Memory B cell (primary cell): ENCODE data around the gene PAX8.
"Not testable (repeated sequence)": the region's sequence is repeated elsewhere in the genome, so short reads cannot be mapped to it uniquely, and the experiment has no call there.

Experiments
- ATAC-seq: fragments of 150-1000 bp; cut with Tn5 transposase; 2 replicates; pipeline ENCODE4 v1.10.0; 2021; ENCODE audit warnings: low read depth, mild to moderate bottlenecking, moderate library complexity
- DNase-seq, 2 donors: peaks; one replicate each; pipeline ENCODE4 v3.0.0; 2022; ENCODE audit warnings: low spot score in 2 of 2
- H3K27ac Mint-ChIP-seq: one replicate; pipeline ENCODE4 v1.8.0; 2022; ENCODE audit warnings: mild to moderate bottlenecking, moderate library complexity, mixed read lengths
- H3K27me3 Mint-ChIP-seq: one replicate; pipeline ENCODE4 v1.8.0; 2022; ENCODE audit warnings: mixed read lengths
- H3K36me3 Mint-ChIP-seq: one replicate; pipeline ENCODE4 v1.8.0; 2022; ENCODE audit warnings: mild to moderate bottlenecking, mixed read lengths
- H3K4me1 Mint-ChIP-seq: one replicate; pipeline ENCODE4 v1.8.0; 2022; ENCODE audit warnings: mixed read lengths
- H3K4me3 Mint-ChIP-seq: one replicate; pipeline ENCODE4 v1.8.0; 2022; ENCODE audit warnings: mild to moderate bottlenecking, moderate library complexity, mixed read lengths
- H3K9me3 Mint-ChIP-seq: one replicate; pipeline ENCODE4 v1.8.0; 2022; ENCODE audit warnings: mixed read lengths

Gene PAX8

GRCh38 chr2:113278742-113279139 lies at the start of gene PAX8:
Gene PAX8, minus strand, starts transcription at chr2:113278921. Its CDS starts 527 bp downstream, at chr2:113278394.
- peaks cover 20% of the 10 kb centered on the region for H3K27me3 Mint-ChIP-seq
- DNase-seq (no peak), ATAC-seq (no peak)
- no peaks in the 10 kb centered on the region for H3K9me3 Mint-ChIP-seq
- no peaks in the 10 kb centered on the region for H3K4me1 Mint-ChIP-seq
- no peak within 1 kb of the TSS for H3K27ac Mint-ChIP-seq
- no peaks in the 10 kb centered on the region for H3K36me3 Mint-ChIP-seq
- no peak within 1 kb of the TSS for H3K4me3 Mint-ChIP-seq

- Mint-ChIP-seq H3K4me1 (peaks cover 10% of the 10 kb centered on the region), H3K4me3 (no peak overlapping the region), H3K9me3 (no peaks in the 10 kb centered on the region), H3K27ac (no peak overlapping the region), H3K36me3 (no peaks in the 10 kb centered on the region), H3K27me3 (peaks cover 17% of the 10 kb centered on the region)
- no peak for DNase-seq
- ATAC-seq: no peak
These were observed 49.3 kb upstream of the PAX8 start for GRCh38 chr2:113328043-113328442.

- not testable (repeated sequence) for DNase-seq, H3K27ac Mint-ChIP-seq, H3K9me3 Mint-ChIP-seq, H3K4me1 Mint-ChIP-seq, H3K36me3 Mint-ChIP-seq, ATAC-seq
- peaks cover 19% of the 10 kb centered on the region for H3K27me3 Mint-ChIP-seq
- peak overlapping the region; percentile 74 for H3K4me3 Mint-ChIP-seq
These were observed 46.5 kb upstream of the PAX8 start for GRCh38 chr2:113325161-113325731.

GRCh38 chr2:113324684-113325160 lies 46.0 kb upstream of the PAX8 start:
- H3K36me3 Mint-ChIP-seq: no peaks in the 10 kb centered on the region
- H3K4me1 Mint-ChIP-seq: peaks cover 10% of the 10 kb centered on the region
- no peaks in the 10 kb centered on the region for H3K9me3 Mint-ChIP-seq
- peaks cover 19% of the 10 kb centered on the region for H3K27me3 Mint-ChIP-seq
- DNase-seq (no peak), ATAC-seq (peak; percentile 32)
- H3K4me3 Mint-ChIP-seq: peak overlapping the region; percentile 74
- H3K27ac Mint-ChIP-seq: no peak overlapping the region

GRCh38 chr2:113323129-113323528 lies 44.4 kb upstream of the PAX8 start:
- H3K4me1 Mint-ChIP-seq, H3K36me3 Mint-ChIP-seq, H3K27ac Mint-ChIP-seq, ATAC-seq, H3K4me3 Mint-ChIP-seq, DNase-seq, H3K9me3 Mint-ChIP-seq: not testable (repeated sequence)
- H3K27me3 Mint-ChIP-seq: peaks cover 19% of the 10 kb centered on the region

DNA sequence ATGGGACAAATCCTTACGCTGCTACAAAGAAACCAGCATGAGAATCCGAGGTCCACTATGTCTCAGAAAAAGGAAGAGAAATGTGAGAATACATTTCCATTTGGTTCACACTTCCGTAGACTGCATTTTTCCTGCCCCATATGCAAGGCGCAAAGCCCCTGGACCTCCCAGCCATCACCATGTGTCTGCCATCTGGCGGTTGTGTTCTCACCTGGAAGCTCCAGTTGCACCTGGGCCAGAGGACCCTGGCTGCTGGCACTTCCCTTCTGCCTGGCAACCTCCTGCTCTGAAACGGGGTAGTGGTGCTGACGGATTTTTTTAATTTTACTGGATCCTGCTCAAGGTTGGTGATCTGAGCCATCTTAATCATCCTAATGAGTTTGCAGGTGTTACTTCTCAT lies 41.4 kb upstream of the PAX8 start:
- DNase-seq, ATAC-seq, H3K4me3 Mint-ChIP-seq, H3K36me3 Mint-ChIP-seq, H3K9me3 Mint-ChIP-seq, H3K27ac Mint-ChIP-seq: not testable (repeated sequence)
- peaks cover 32% of the 10 kb centered on the region for H3K27me3 Mint-ChIP-seq
- peaks cover 12% of the 10 kb centered on the region for H3K4me1 Mint-ChIP-seq

- not testable (repeated sequence) for H3K4me3 Mint-ChIP-seq, H3K36me3 Mint-ChIP-seq, H3K9me3 Mint-ChIP-seq, H3K27ac Mint-ChIP-seq, ATAC-seq, DNase-seq, H3K4me1 Mint-ChIP-seq
- H3K27me3 Mint-ChIP-seq: peaks cover 25% of the 10 kb centered on the region
These were observed 40.2 kb upstream of the PAX8 start for GRCh38 chr2:113318941-113319340.

DNA sequence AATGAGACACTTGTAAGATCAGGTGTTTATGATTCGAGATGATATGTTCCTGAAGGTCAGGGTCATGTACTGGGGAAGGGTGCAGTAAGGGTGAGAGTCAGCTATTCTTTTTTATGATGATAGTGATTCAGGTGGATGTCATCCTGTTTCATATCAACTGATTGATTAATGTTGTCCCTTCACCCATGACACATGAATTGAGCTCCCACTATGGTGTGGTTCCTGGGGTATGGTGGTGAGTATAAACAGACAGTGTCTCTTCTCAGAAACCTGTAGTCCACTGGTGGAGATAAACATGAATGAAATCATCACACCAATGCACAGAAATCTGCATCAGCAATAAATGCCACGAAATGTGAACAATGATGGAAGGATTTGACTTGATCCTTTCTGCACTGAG lies 37.4 kb upstream of the PAX8 start:
- Mint-ChIP-seq H3K9me3 (no peaks in the 10 kb centered on the region), H3K36me3 (no peaks in the 10 kb centered on the region), H3K27me3 (peaks cover 21% of the 10 kb centered on the region), H3K4me3 (no peak overlapping the region), H3K27ac (no peak overlapping the region), H3K4me1 (peaks cover 8% of the 10 kb centered on the region)
- DNase-seq (no peak), ATAC-seq (no peak)

- Mint-ChIP-seq H3K27me3 (peaks cover 18% of the 10 kb centered on the region), H3K4me1 (peaks cover 11% of the 10 kb centered on the region)
- not testable (repeated sequence) for DNase-seq, H3K36me3 Mint-ChIP-seq, ATAC-seq, H3K4me3 Mint-ChIP-seq, H3K27ac Mint-ChIP-seq, H3K9me3 Mint-ChIP-seq
These were observed 35.9 kb upstream of the PAX8 start for GRCh38 chr2:113314663-113315062.

DNA sequence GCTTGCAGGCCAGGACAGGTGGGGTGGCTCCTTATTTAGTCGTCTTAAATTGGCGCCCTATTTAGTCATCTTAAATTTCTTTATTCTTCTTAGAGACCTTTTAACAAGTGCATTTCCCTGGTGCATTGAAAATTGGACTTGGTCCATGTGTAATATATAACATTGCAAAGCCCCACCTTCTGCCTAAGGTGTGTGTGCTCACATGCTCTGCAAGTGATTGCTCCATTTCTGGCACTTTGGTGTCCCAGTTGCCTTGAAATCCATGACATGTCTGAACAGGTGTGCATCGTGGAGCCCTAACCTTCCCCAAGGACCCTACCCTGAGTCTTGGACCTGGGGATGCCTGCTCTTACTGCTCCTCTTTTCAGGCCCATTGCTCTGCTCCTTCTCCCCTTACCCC lies 35.5 kb upstream of the PAX8 start:
- ATAC-seq, H3K36me3 Mint-ChIP-seq, H3K4me3 Mint-ChIP-seq, H3K27ac Mint-ChIP-seq, DNase-seq, H3K9me3 Mint-ChIP-seq: not testable (repeated sequence)
- Mint-ChIP-seq H3K27me3 (peaks cover 17% of the 10 kb centered on the region), H3K4me1 (peaks cover 11% of the 10 kb centered on the region)

DNA sequence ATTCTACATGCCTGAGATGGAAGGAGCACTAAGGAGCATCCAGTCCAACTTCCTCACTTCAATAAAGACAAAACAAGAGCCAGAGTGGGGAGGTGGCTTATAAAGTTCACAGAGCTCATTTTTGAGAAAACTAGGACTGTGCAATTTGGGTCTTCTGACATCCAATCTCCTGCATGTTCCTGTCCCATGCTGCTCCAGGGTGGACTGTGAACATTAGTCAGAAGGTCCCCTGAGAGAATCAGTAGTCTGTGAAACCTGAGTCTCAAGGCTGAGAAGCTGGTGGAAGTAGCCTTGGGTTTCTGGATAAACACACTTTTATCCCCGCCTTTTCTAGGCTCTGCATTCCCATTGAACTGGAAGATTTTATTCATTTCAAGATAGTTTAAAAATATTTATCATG lies 33.1 kb upstream of the PAX8 start:
- not testable (repeated sequence) for H3K4me3 Mint-ChIP-seq, H3K36me3 Mint-ChIP-seq, ATAC-seq, DNase-seq, H3K9me3 Mint-ChIP-seq, H3K4me1 Mint-ChIP-seq, H3K27ac Mint-ChIP-seq
- H3K27me3 Mint-ChIP-seq: peaks cover 17% of the 10 kb centered on the region

DNA sequence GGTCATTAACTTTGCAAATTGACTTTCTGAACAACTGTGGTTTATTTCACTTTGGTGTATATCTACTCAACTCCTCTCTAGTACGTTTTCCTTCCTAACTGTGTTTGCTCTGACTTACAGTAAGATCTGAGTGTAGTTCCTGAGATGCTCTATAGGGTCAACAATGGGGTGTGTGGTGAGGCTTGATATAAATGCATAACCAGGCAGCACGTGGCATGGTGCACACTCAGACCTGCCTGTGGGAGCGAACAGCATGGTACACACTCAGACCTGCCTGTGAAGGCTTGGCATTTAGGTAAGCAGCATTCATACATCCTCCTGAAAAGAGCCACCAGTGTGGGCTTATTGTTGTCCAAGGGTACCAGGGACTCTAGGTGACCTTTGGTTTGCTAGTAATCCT lies 32.5 kb upstream of the PAX8 start:
- H3K4me1 Mint-ChIP-seq, H3K9me3 Mint-ChIP-seq, H3K4me3 Mint-ChIP-seq, DNase-seq, H3K36me3 Mint-ChIP-seq, H3K27ac Mint-ChIP-seq: not testable (repeated sequence)
- ATAC-seq: peak; percentile 47
- H3K27me3 Mint-ChIP-seq: peaks cover 15% of the 10 kb centered on the region

DNA sequence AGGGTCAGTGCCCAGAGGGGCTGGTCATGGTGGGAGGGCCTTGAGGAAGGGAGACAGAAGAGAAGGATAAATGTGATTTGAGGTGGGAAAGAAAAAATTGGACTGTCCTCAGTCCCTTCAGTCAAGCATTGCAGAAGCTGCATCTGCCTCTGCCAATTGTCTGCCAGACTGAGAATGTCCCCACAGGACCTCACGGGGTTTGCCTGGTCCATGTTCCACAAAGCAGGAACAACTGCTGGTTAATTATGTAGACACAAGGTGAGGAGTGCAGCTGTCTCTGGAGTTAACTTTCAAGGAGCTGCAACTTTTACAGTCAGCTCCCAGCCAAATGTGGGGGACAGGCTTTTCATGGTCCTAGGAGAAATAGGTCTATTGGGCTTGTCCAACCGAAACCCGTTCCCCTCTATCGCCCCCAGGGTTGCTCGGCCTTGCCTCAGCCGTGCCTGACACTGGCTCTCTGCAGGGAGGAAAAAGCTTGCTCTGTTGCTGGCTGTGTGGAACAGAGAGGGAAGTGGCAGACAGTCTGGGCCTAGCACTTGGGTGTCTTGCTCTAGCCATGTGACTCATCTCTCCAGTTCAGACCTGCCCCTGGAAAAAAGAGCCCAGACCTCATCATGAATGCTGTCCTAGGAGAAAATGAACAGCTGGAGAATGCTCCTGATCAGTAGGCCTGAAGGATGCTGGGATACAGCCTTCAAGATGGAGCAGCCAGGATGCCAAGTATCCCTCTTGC lies 31.1 kb upstream of the PAX8 start:
- Mint-ChIP-seq H3K27me3 (peaks cover 11% of the 10 kb centered on the region), H3K4me3 (no peak overlapping the region), H3K27ac (no peak overlapping the region), H3K36me3 (no peaks in the 10 kb centered on the region), H3K9me3 (no peaks in the 10 kb centered on the region), H3K4me1 (peaks cover 6% of the 10 kb centered on the region)
- ATAC-seq (no peak), DNase-seq (no peak)

- H3K4me1 Mint-ChIP-seq, H3K9me3 Mint-ChIP-seq, H3K4me3 Mint-ChIP-seq, H3K27ac Mint-ChIP-seq, H3K36me3 Mint-ChIP-seq, ATAC-seq, DNase-seq: not testable (repeated sequence)
- peaks cover 11% of the 10 kb centered on the region for H3K27me3 Mint-ChIP-seq
These were observed 30.1 kb upstream of the PAX8 start for GRCh38 chr2:113308784-113309183.

- H3K9me3 Mint-ChIP-seq, H3K27ac Mint-ChIP-seq, H3K36me3 Mint-ChIP-seq, DNase-seq, H3K4me3 Mint-ChIP-seq, H3K4me1 Mint-ChIP-seq, ATAC-seq: not testable (repeated sequence)
- peaks cover 11% of the 10 kb centered on the region for H3K27me3 Mint-ChIP-seq
These were observed 27.5 kb upstream of the PAX8 start for GRCh38 chr2:113306207-113306606.
